ENCODE results near the gene LSP1. TPM values are rescaled to one million over a fixed set of nuclear protein-coding genes. Genes with fewer than 3 reads are reported as not detected.

Gene LSP1
- total RNA-seq, 4 donors from 2014 or later: 10.3 to 36.5 (median 35.4) TPM

GRCh38 chr11:1832920-1833295 is 20.0 kb upstream of the LSP1 start:
- 57% methylated on average over 14 of the region's 17 CpGs for WGBS

GRCh38 chr11:1834062-1834610 is 18.7 kb upstream of the LSP1 start:
- 98% methylated on average over 5 of the region's 14 CpGs for WGBS
- no peaks in the 10 kb centered on the region for H3K9me3 ChIP-seq
- peaks cover 0 to 43% (median 0%) of the 10 kb centered on the region in 4 donors for H3K27me3 ChIP-seq
- H3K4me1 ChIP-seq: peaks cover 11 to 26% (median 17%) of the 10 kb centered on the region in 4 donors
- TF ChIP-seq POLR2AphosphoS5 (IDR thresholded peaks at IDR 0.05) (no peak), CTCF (IDR thresholded peaks at IDR 0.05) (no peak), POLR2A (IDR thresholded peaks at IDR 0.05; ENCODE audit: low read depth) (no peak), EP300 (IDR thresholded peaks at IDR 0.05) (no peak)
- no peak for DNase-seq (ENCODE audit: extremely low spot score)
- intact Hi-C loops (cut with DNase I): no loop called here
- no peak overlapping the region for H3K4me3 ChIP-seq
- H3K36me3 ChIP-seq: no peaks in the 10 kb centered on the region
- H3K27ac ChIP-seq (replicated peaks in 1 of 4): no peak overlapping the region

More at GRCh38 chr11:1832920-1833295, 20.0 kb upstream of the LSP1 start:
- H3K4me3 ChIP-seq: peak overlapping the region in 1 of 4 donors; percentile 34
- H3K27me3 ChIP-seq: peaks cover 0 to 53% (median 0%) of the 10 kb centered on the region in 4 donors
- no peak for DNase-seq (ENCODE audit: extremely low spot score)
- no peaks in the 10 kb centered on the region for H3K36me3 ChIP-seq
- H3K27ac ChIP-seq (replicated peaks in 1 of 4): no peak overlapping the region
- TF ChIP-seq CTCF (IDR thresholded peaks at IDR 0.05): no peak
- no peak for TF ChIP-seq POLR2A (IDR thresholded peaks at IDR 0.05; ENCODE audit: low read depth)
- TF ChIP-seq POLR2AphosphoS5 (IDR thresholded peaks at IDR 0.05): no peak
- TF ChIP-seq EP300 (IDR thresholded peaks at IDR 0.05): no peak
- H3K4me1 ChIP-seq: peaks cover 10 to 21% (median 14%) of the 10 kb centered on the region in 4 donors
- no peaks in the 10 kb centered on the region for H3K9me3 ChIP-seq
- intact Hi-C loops (cut with DNase I): loop anchor here (1.0 kb wide), 1 partner anchor 140 kb away; no protein-coding TSS in a partner anchor

GRCh38 chr11:1834779-1835670 is 17.9 kb upstream of the LSP1 start, which contains the start of gene SYT8:
SYT8 (plus strand) TSS chr11:1834990; CDS start chr11:1835106, 116 bp downstream.
- no peak within 1 kb of the TSS for H3K27ac ChIP-seq (replicated peaks in 1 of 4)
- H3K4me1 ChIP-seq: peaks cover 11 to 32% (median 17%) of the 10 kb centered on the region in 4 donors

GRCh38 chr11:1835671-1836010 is 17.2 kb upstream of the LSP1 start:
- Histone ChIP-seq H3K36me3 (no peaks in the 10 kb centered on the region), H3K9me3 (no peaks in the 10 kb centered on the region), H3K27me3 (peaks cover 0 to 30% (median 0%) of the 10 kb centered on the region in 4 donors), H3K4me3 (no peak overlapping the region), H3K27ac (replicated peaks in 1 of 4) (no peak overlapping the region), H3K4me1 (peaks cover 11 to 36% (median 20%) of the 10 kb centered on the region in 4 donors)
- intact Hi-C loops (cut with DNase I): loop anchor here (5.0 kb wide), 1 partner anchor 317 kb away; no protein-coding TSS in a partner anchor
- TF ChIP-seq EP300 (IDR thresholded peaks at IDR 0.05) (no peak), CTCF (IDR thresholded peaks at IDR 0.05) (no peak), POLR2A (IDR thresholded peaks at IDR 0.05; ENCODE audit: low read depth) (no peak), POLR2AphosphoS5 (IDR thresholded peaks at IDR 0.05) (no peak)
- 93% methylated on average over 12 of the region's 12 CpGs for WGBS
- DNase-seq (ENCODE audit: extremely low spot score): no peak

More at GRCh38 chr11:1834779-1835670, 17.9 kb upstream of the LSP1 start, which contains the start of gene SYT8:
- no peaks in the 10 kb centered on the region for H3K9me3 ChIP-seq
- no peak for DNase-seq (ENCODE audit: extremely low spot score)
- no peaks in the 10 kb centered on the region for H3K36me3 ChIP-seq
- H3K27me3 ChIP-seq: peaks cover 0 to 36% (median 0%) of the 10 kb centered on the region in 4 donors
- TF ChIP-seq POLR2AphosphoS5 (IDR thresholded peaks at IDR 0.05) (no peak), EP300 (IDR thresholded peaks at IDR 0.05) (no peak), POLR2A (IDR thresholded peaks at IDR 0.05; ENCODE audit: low read depth) (no peak), CTCF (IDR thresholded peaks at IDR 0.05) (no peak)
- 94% methylated on average over 5 of the region's 26 CpGs for whole genome bisulfite sequencing
- no peak within 1 kb of the TSS for H3K4me3 ChIP-seq
- intact Hi-C loops (cut with DNase I): loop anchor here (5.0 kb wide), 1 partner anchor 317 kb away; no protein-coding TSS in a partner anchor
